Gastrocnemius medialis (tissue), 4 donors: ENCODE measurements around the gene TANGO6. TPM values are rescaled to one million over a fixed set of nuclear protein-coding genes. Genes with fewer than 3 reads are reported as not detected.

Experiments used
- ATAC-seq, 2 donors: fragments of 150-250 bp; one replicate each; pipeline ENCODE4 v1.9.1; 2016
- DNase-seq, 2 donors: peaks; one replicate each; pipeline ENCODE4 v3.0.0-alpha.2; 2019
- H3K27ac ChIP-seq, 4 donors: fragments of 200-600 bp; sonication (generic); 1 replicate in 1 of 4; 2 replicates in 3 of 4; pipeline ENCODE4 v1.5.1; 2016 to 2018; ENCODE audit warnings: mild to moderate bottlenecking in 2 of 4, moderate library complexity in 1 of 4
- H3K27me3 ChIP-seq, 3 donors: fragments of 200-600 bp; sonication (generic) in 2 of 3; 1 replicate in 1 of 3; 2 replicates in 2 of 3; pipeline versions ENCODE4 v1.5.1 to v1.6.0; 2016 to 2019; ENCODE audit warnings: mild to moderate bottlenecking in 1 of 3, moderate library complexity in 1 of 3
- H3K36me3 ChIP-seq, 2 donors: fragments of 200-600 bp; sonication (generic) in 1 of 2; one replicate each; pipeline ENCODE4 v1.5.1; 2017 to 2018
- H3K4me1 ChIP-seq, 2 donors: fragments of 200-600 bp; sonication (generic) in 1 of 2; one replicate each; pipeline ENCODE4 v1.5.1; 2016 to 2017; ENCODE audit warnings: mild to moderate bottlenecking in 2 of 2
- H3K4me3 ChIP-seq, 4 donors: fragments of 200-600 bp; sonication (generic) in 3 of 4; 1 replicate in 1 of 4; 2 replicates in 3 of 4; pipeline ENCODE4 v1.5.1; 2016 to 2019; ENCODE audit warnings: mild to moderate bottlenecking in 2 of 4
- H3K9me3 ChIP-seq, 3 donors: fragments of 200-600 bp; sonication (generic) in 2 of 3; 1 replicate in 1 of 3; 2 replicates in 2 of 3; pipeline ENCODE4 v1.5.1; 2016 to 2019
- POLR2A ChIP-seq, 2 donors: fragments of 450-650 bp; IDR thresholded peaks; one replicate each; pipeline ENCODE4 v1.6.1; 2017; ENCODE audit warnings: antibody characterized with exemption in 2 of 2, mild to moderate bottlenecking in 2 of 2, moderate library complexity in 2 of 2
- in situ Hi-C, 4 donors: fragments of 200-750 bp; cut with MboI; loops; one replicate each; pipeline versions ENCODE4 v1.15.0 to v1.8.0; 2017; ENCODE audit warnings: low sequenced_read_pairs in 4 of 4
- intact Hi-C: fragments of 100-400 bp; cut with DNase I; formaldehyde crosslinking; loops from one replicate; pipeline ENCODE4 v1.15.1; 2023; ENCODE audit warnings: low total_unique reads
- total RNA-seq, 4 donors: library from RNA; depleted of rRNA; stranded (reverse); fragments of >200 nt; gene quantifications; one replicate each; pipeline versions ENCODE4 v1.1.0 to v1.2.3, GENCODE V29; 2016
- TF ChIP-seq, protein P1 (sequence below), 5 experiments: fragments of 450-650 bp in 3 of 5; fragments of 200-600 bp in 2 of 5; sonication (generic) in 2 of 5; IDR thresholded peaks in 4 of 5; conservative IDR thresholded peaks in 1 of 5; 1 replicate in 4 of 5; 2 replicates in 1 of 5; pipeline ENCODE4 v1.5.1; 2016 to 2019; ENCODE audit warnings: antibody characterized with exemption in 5 of 5, mild to moderate bottlenecking in 3 of 5, moderate library complexity in 3 of 5

TANGO6 gene
- total RNA-seq, 4 donors from 2014 or later = 13.6 to 20.0 (median 17.8) TPM

DNA sequence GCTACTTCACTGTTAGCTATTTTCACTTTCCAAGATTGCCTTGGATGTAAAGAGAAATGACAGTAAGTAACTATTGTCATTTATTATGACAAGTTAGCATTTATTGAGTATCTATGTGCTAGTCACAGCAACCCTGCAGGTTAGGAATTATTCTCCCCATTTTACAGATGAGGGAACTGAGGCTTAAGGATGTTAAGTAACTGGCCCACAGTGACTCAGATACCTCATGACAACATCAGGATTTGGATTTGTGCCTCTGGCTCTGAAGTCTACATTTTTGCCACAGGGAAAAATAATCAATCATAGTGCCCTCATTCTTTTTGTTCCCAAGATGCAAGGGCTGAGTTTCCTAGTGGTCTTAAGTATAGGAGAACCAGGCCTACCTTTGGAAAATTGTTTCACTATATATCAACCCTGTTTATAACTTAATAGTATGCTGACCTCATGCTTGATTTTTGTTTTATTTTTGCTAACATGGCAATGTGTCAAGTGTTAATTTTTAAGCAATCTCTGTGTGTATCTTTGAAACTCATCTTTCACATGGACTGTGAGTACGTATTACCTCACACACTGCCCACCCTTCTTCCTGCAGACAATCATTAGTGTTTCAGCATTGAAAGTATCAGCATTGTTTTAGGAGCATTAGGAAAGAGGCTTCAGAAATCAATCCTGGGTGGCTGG is 105.0 kb downstream of the TANGO6 start:
- Histone ChIP-seq H3K4me3 (no peak overlapping the region), H3K27ac (no peak overlapping the region), H3K4me1 (no peaks in the 10 kb centered on the region), H3K9me3 (peaks cover 0 to 4% (median 0%) of the 10 kb centered on the region in 3 donors), H3K27me3 (no peaks in the 10 kb centered on the region), H3K36me3 (peaks cover 0 to 10% of the 10 kb centered on the region in 2 donors)
- DNase-seq = no peak
- intact Hi-C loops (no loop called here), in situ Hi-C loops (no loop called here)
- TF ChIP-seq, protein P1, sequence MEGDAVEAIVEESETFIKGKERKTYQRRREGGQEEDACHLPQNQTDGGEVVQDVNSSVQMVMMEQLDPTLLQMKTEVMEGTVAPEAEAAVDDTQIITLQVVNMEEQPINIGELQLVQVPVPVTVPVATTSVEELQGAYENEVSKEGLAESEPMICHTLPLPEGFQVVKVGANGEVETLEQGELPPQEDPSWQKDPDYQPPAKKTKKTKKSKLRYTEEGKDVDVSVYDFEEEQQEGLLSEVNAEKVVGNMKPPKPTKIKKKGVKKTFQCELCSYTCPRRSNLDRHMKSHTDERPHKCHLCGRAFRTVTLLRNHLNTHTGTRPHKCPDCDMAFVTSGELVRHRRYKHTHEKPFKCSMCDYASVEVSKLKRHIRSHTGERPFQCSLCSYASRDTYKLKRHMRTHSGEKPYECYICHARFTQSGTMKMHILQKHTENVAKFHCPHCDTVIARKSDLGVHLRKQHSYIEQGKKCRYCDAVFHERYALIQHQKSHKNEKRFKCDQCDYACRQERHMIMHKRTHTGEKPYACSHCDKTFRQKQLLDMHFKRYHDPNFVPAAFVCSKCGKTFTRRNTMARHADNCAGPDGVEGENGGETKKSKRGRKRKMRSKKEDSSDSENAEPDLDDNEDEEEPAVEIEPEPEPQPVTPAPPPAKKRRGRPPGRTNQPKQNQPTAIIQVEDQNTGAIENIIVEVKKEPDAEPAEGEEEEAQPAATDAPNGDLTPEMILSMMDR (IDR thresholded peaks at IDR 0.05 in 4 of 5, conservative IDR thresholded peaks at IDR 0.05 in 1 of 5) = no peak
- no peak for TF ChIP-seq POLR2A (IDR thresholded peaks at IDR 0.05)
- no peak for ATAC-seq

DNA sequence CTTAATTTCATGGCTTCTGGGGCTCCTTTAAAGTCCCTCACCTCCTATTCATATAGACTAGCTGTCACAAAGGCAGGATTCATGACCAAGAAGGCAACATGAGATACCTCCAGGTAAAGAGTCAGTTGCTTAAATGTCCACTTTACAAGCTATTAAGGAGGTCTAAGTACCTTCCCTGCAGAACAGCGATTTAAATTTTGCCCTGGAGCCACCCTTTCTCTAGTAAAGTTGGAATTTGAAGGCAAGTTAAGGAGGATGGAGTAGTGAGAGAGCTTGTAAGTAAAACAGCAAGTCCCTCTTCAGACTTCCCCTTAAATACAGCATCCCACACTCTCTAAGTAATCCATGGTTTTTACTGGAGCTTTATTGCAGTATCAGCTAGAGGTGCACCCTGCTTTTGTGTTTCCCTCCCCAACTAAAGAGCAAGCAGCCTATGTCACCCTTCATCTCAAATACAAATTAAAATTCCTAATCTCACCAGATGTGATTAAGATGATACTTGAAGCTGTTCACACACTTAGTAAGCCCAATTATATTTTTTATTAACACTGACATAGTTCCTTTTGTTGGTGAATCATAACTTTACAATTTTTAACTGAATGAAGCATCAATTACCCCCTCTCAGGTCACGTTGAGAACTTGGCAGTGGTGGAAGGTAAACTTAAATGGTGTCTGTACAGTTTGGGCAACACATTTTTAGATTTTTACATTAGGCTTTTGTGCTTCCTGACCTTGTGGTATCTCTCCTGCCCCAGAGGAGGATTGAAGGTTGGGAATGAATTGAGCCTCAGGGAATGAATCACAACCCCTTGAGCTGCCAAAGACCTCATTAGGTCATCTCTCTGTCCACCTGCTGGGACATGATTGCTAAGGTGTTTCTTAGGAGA is 108.9 kb downstream of the TANGO6 start:
- Histone ChIP-seq H3K27me3 (no peaks in the 10 kb centered on the region), H3K36me3 (no peaks in the 10 kb centered on the region), H3K9me3 (no peaks in the 10 kb centered on the region), H3K27ac (no peak overlapping the region), H3K4me3 (no peak overlapping the region), H3K4me1 (peaks cover 6 to 10% of the 10 kb centered on the region in 2 donors)
- ATAC-seq = no peak
- in situ Hi-C loops = no loop called here
- TF ChIP-seq, protein P1 (IDR thresholded peaks at IDR 0.05 in 4 of 5, conservative IDR thresholded peaks at IDR 0.05 in 1 of 5) = no peak
- no peak for TF ChIP-seq POLR2A (IDR thresholded peaks at IDR 0.05)
- DNase-seq = no peak
- intact Hi-C loops = no loop called here

DNA sequence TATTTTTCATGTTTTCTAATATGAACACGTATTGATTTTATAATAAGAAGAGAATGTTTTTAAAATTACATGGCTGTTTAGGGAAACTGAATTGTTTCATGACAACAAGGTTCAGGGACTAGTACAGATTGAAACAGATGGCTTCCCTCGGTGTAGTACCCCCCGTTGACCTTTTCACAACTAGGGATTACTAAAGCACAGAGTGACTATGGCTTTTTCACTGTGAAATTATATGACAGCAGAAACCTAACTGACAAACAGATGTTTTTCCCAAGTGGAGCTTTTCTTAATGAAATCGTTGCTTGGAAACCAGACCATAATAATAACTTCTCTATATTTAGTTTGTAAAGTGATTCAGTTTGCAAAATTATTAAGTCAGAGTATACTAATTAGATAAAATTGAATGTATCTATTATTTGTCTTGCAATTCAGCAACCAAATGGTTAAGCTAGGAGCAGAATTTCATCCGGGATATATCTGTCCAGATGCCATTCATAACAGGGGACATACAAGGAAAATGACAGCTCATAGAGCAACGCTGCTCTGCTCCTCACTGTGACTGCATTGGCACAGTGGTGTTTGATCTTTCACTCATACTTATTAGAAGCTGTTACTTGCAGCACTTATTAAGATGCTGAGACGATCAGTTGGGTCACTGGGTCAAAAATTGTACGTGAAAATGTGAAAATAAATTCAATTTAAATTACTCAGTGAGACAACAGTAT is 111.7 kb downstream of the TANGO6 start:
- Histone ChIP-seq H3K9me3 (no peaks in the 10 kb centered on the region), H3K36me3 (no peaks in the 10 kb centered on the region), H3K27ac (no peak overlapping the region), H3K4me3 (no peak overlapping the region), H3K4me1 (peaks cover 6 to 10% of the 10 kb centered on the region in 2 donors), H3K27me3 (no peaks in the 10 kb centered on the region)
- DNase-seq (no peak), ATAC-seq (no peak)
- in situ Hi-C loops = no loop called here
- intact Hi-C loops = no loop called here
- no peak for TF ChIP-seq POLR2A (IDR thresholded peaks at IDR 0.05)
- TF ChIP-seq, protein P1 (IDR thresholded peaks at IDR 0.05 in 4 of 5, conservative IDR thresholded peaks at IDR 0.05 in 1 of 5) = no peak

- Histone ChIP-seq H3K9me3 (no peaks in the 10 kb centered on the region), H3K27me3 (no peaks in the 10 kb centered on the region), H3K27ac (no peak overlapping the region), H3K4me3 (no peak overlapping the region), H3K36me3 (no peaks in the 10 kb centered on the region), H3K4me1 (no peaks in the 10 kb centered on the region)
- TF ChIP-seq, protein P1 (IDR thresholded peaks at IDR 0.05 in 4 of 5, conservative IDR thresholded peaks at IDR 0.05 in 1 of 5) = no peak
- no peak for TF ChIP-seq POLR2A (IDR thresholded peaks at IDR 0.05)
- DNase-seq = no peak
- intact Hi-C loops (no loop called here), in situ Hi-C loops (no loop called here)
- no peak for ATAC-seq
Observed at GRCh38 chr16:68960910-68961309, 117.6 kb downstream of the TANGO6 start.
